Nephron progenitor cell (in vitro differentiated cells): ENCODE results near the gene GFOD1.
A peak's percentile ranks its signal among the peaks of the same experiment; 100 is the strongest.

Experiments used
- DNase-seq: peaks from one replicate; pipeline ENCODE4 v3.0.0; 2021
- H3K27ac Mint-ChIP-seq: 2 replicates; pipeline ENCODE4 v1.8.0; 2021; ENCODE audit warnings: mild to moderate bottlenecking, moderate library complexity, mixed read lengths
- H3K27me3 Mint-ChIP-seq: 2 replicates; pipeline ENCODE4 v1.8.0; 2021; ENCODE audit warnings: mild to moderate bottlenecking, low read depth, mixed read lengths; ENCODE audit not compliant: poor library complexity
- H3K36me3 Mint-ChIP-seq: 2 replicates; pipeline ENCODE4 v1.8.0; 2021; ENCODE audit warnings: low read depth, mixed read lengths
- H3K4me1 Mint-ChIP-seq: 2 replicates; pipeline ENCODE4 v1.8.0; 2021; ENCODE audit warnings: mixed read lengths
- H3K4me3 Mint-ChIP-seq: 2 replicates; pipeline ENCODE4 v1.8.0; 2021; ENCODE audit warnings: mild to moderate bottlenecking, moderate library complexity, mixed read lengths
- H3K9me3 Mint-ChIP-seq: 2 replicates; pipeline ENCODE4 v1.8.0; 2021; ENCODE audit warnings: mild to moderate bottlenecking, moderate library complexity, mixed read lengths
- TF ChIP-seq, protein P1 (sequence below): fragments of 200-600 bp; sonication (generic); IDR thresholded peaks from 2 replicates; pipeline ENCODE4 v1.5.0; 2021; ENCODE audit warnings: antibody characterized with exemption

The GFOD1 gene

DNA sequence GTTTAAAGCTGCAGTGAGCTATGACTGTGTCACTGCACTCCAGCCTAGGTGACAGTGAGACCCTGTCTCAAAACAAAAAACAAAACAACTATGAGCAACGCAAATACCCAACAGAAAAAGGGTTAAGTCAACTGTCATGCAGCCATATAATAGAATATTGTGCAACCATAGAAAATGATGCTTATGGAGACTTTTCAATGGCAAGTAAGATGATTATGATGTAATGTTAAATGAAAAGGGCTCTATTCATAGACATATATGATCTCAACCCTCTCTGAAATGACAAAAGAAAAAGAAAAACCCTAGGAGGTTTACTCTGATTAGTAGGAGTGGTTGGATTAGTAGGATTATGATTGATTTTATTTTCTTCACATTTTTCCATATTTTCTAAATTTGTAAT lies 117.8 kb downstream of the GFOD1 start:
- no peaks in the 10 kb centered on the region for H3K27me3 Mint-ChIP-seq
- peaks cover 62% of the 10 kb centered on the region for H3K4me1 Mint-ChIP-seq
- TF ChIP-seq, protein P1, sequence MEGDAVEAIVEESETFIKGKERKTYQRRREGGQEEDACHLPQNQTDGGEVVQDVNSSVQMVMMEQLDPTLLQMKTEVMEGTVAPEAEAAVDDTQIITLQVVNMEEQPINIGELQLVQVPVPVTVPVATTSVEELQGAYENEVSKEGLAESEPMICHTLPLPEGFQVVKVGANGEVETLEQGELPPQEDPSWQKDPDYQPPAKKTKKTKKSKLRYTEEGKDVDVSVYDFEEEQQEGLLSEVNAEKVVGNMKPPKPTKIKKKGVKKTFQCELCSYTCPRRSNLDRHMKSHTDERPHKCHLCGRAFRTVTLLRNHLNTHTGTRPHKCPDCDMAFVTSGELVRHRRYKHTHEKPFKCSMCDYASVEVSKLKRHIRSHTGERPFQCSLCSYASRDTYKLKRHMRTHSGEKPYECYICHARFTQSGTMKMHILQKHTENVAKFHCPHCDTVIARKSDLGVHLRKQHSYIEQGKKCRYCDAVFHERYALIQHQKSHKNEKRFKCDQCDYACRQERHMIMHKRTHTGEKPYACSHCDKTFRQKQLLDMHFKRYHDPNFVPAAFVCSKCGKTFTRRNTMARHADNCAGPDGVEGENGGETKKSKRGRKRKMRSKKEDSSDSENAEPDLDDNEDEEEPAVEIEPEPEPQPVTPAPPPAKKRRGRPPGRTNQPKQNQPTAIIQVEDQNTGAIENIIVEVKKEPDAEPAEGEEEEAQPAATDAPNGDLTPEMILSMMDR = no peak
- DNase-seq = no peak
- peaks cover 3% of the 10 kb centered on the region for H3K36me3 Mint-ChIP-seq
- H3K9me3 Mint-ChIP-seq = no peaks in the 10 kb centered on the region
- H3K4me3 Mint-ChIP-seq = no peak overlapping the region
- no peak overlapping the region for H3K27ac Mint-ChIP-seq

DNA sequence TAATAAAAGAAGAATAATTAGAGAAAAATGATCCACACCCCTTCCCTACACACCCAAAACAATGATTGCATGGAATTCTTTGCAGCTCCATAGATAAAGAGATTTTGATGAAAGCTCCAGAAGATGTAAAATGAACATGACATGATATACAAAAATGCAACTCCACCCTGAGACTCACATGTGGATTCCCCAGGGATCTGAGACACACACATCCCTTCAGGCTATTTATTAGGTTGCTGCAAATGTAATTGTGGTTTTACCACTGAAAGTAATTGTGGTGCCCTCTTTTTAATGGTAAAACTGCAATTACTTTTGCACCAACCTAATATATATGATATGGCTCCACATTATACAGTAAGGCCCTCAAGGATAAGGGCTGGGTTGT lies 118.7 kb downstream of the GFOD1 start:
- DNase-seq = no peak
- TF ChIP-seq, protein P1 = no peak
- Mint-ChIP-seq H3K4me1 (peaks cover 68% of the 10 kb centered on the region), H3K36me3 (peaks cover 3% of the 10 kb centered on the region), H3K9me3 (no peaks in the 10 kb centered on the region), H3K27me3 (no peaks in the 10 kb centered on the region), H3K4me3 (no peak overlapping the region), H3K27ac (no peak overlapping the region)

DNA sequence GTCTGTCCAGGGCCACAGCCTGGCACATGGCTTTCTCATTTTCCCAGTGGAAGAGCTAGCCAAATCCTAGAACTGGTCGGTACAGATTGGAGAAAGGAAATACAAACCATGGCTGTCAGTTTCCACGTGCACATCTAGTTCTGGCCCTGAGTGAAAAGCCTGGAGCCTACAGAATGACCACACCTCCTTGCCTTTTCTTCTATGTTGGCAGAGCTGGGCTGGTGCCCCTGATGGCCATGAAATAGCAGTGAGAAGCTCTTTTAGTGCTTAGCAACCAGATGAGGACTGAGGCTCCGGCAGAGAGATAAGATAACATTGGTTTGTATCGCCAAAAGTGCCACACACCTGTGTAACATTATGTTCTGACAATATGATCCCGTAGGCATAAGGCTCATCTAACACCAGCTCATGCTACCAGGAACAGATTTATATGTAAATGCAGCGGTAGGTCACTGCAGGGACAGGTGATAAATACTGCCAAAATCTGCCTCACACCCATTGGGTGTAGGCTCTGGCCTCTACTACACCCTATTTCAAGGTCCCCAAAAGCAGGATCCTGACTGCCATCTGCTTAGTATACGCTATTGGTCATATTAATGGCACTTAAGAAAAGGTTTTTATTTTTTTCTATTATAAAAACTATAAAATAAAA lies 119.2 kb downstream of the GFOD1 start:
- H3K27ac Mint-ChIP-seq = no peak overlapping the region

DNA sequence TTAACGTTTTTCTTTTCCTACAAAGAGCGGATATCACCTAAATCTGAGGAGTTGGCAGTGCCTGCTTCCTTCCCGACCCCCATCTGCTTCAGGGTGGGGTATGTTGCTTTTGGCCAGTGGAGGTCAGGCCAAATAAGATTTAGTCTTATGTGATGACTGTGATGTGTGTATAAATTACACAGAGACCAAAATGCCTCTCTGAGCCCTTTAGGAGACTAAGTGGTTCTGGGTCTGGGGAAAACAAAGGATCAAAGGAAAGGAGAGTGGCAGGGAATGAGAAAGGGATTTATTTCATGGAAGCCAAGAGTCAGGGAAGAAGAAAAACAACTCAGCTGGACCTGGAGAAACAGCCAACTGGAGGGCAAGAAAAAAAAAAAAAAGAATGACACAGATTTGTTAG lies 120.0 kb downstream of the GFOD1 start:
- DNase-seq = no peak
- Mint-ChIP-seq H3K4me3 (peak overlapping the region; percentile 41), H3K27ac (peak overlapping the region; percentile 83), H3K9me3 (no peaks in the 10 kb centered on the region), H3K36me3 (peaks cover 3% of the 10 kb centered on the region), H3K27me3 (peaks cover 3% of the 10 kb centered on the region), H3K4me1 (peaks cover 66% of the 10 kb centered on the region)
- TF ChIP-seq, protein P1 = no peak

More for the DNA sequence above, 119.2 kb downstream of the GFOD1 start:
- H3K4me3 Mint-ChIP-seq = no peak overlapping the region
- H3K36me3 Mint-ChIP-seq = peaks cover 3% of the 10 kb centered on the region
- H3K9me3 Mint-ChIP-seq = no peaks in the 10 kb centered on the region
- H3K4me1 Mint-ChIP-seq = peaks cover 67% of the 10 kb centered on the region
- no peaks in the 10 kb centered on the region for H3K27me3 Mint-ChIP-seq
- TF ChIP-seq, protein P1 = no peak
- DNase-seq = no peak

DNA sequence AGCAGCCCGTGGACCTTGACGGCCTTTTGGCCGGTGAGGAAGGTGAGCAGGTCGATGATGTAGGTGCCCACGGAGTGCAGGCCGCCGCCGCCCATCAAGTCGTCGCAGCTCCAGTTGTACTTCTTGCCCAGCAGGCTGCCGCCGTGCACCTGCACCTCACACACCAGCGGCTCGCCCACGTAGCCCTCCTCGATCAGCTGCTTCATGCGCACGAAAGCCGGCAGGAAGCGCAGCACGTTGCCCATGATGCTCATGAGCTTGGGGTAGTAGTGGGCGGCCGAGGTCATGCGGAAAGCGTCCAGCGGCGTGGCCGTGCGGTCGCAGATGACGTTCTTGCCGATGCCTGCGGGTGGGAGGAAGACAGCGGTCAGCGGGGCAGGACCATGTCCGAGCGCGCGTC lies 122.1 kb downstream of the GFOD1 start:
- Mint-ChIP-seq H3K27ac (no peak overlapping the region), H3K9me3 (no peaks in the 10 kb centered on the region), H3K4me1 (peaks cover 45% of the 10 kb centered on the region), H3K4me3 (no peak overlapping the region), H3K36me3 (peaks cover 3% of the 10 kb centered on the region), H3K27me3 (peaks cover 3% of the 10 kb centered on the region)
- TF ChIP-seq, protein P1 = no peak
- no peak for DNase-seq

DNA sequence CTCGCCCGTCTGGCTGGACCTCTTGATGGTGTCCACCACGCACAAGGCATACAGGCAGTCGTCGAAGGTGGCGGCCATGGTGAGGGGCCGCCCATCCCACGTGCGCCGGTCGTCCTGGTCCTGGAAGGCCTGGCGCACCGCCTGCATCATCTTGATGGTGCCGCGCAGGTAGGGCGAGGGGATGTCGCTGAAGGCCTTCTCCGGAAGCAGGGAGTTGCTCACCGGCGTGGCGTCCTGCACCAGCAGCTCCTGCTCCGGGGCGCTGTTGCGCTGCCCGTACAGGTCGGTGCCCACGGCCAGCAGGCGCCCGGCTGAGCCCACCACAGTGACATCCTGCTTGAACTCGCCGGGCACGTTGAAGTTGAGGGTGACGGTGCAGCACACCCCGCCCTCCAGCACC lies 122.6 kb downstream of the GFOD1 start:
- TF ChIP-seq, protein P1 = no peak

More for the DNA sequence above, 122.6 kb downstream of the GFOD1 start:
- peaks cover 3% of the 10 kb centered on the region for H3K27me3 Mint-ChIP-seq
- H3K9me3 Mint-ChIP-seq = no peaks in the 10 kb centered on the region
- no peak overlapping the region for H3K27ac Mint-ChIP-seq
- no peak for DNase-seq
- peaks cover 3% of the 10 kb centered on the region for H3K36me3 Mint-ChIP-seq
- H3K4me3 Mint-ChIP-seq = no peak overlapping the region
- peaks cover 41% of the 10 kb centered on the region for H3K4me1 Mint-ChIP-seq
